ENCODE measurements around the gene CFAP46.

DNA sequence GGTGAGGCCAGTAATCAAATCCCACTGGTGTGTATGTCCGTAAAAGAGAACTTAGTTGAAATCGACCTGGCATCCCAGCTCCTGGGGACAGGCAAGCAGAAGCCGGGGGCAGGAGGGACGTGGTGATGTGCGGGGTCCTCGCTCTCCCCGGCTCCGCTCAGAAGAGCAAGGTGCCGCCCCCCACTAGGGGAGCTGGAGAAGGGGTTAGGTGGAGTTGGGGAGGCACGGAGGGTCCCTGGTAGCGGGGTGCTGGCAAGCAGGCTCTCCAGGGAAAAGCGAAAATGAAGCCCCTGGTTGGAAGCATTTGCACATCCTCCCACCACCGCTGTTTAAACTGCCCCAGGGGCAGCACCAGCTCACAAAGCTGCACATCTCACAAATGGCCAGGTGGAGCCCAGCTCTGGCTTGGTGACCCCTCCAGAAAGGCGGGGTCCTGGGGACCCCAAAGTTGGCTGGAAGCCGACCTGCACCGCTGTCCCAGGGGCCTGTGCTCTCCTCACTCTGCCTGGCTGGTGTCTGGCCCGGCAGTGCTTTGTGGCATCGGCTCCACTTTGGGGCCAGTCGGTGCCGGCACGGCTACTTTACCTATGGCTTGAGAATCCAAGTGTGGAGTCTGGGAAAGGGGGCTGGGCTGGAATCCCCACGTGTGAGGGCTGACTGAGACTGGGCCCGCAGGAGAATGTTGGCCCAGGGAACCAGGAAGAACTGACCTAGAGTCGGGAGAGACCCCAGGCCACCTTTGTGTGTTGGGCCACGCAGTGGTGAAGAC, 2.9 kb upstream of the CFAP46 start:
- TF ChIP-seq, protein P1, sequence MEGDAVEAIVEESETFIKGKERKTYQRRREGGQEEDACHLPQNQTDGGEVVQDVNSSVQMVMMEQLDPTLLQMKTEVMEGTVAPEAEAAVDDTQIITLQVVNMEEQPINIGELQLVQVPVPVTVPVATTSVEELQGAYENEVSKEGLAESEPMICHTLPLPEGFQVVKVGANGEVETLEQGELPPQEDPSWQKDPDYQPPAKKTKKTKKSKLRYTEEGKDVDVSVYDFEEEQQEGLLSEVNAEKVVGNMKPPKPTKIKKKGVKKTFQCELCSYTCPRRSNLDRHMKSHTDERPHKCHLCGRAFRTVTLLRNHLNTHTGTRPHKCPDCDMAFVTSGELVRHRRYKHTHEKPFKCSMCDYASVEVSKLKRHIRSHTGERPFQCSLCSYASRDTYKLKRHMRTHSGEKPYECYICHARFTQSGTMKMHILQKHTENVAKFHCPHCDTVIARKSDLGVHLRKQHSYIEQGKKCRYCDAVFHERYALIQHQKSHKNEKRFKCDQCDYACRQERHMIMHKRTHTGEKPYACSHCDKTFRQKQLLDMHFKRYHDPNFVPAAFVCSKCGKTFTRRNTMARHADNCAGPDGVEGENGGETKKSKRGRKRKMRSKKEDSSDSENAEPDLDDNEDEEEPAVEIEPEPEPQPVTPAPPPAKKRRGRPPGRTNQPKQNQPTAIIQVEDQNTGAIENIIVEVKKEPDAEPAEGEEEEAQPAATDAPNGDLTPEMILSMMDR (IDR thresholded peaks at IDR 0.05; ENCODE audit: poor library complexity): no peak
- no peak for TF ChIP-seq EZH2 (IDR thresholded peaks at IDR 0.05; ENCODE audit: borderline replicate concordance)
- TF ChIP-seq EZH2phosphoT487 (IDR thresholded peaks at IDR 0.05; ENCODE audit: low read depth, severe bottlenecking, unreplicated experiment): no peak

Measured in hepatocyte (in vitro differentiated cells).